Coronary artery (tissue), 2 donors: ENCODE results near the gene PRSS56.
A peak's percentile ranks its signal among the peaks of the same experiment; 100 is the strongest.

Source experiments
- DNase-seq: peaks from one replicate; pipeline ENCODE4 v3.0.0-alpha.2; 2017; ENCODE audit warnings: low spot score
- H3K27ac ChIP-seq, 2 donors: fragments of 200-600 bp; sonication (generic); one replicate each; pipeline ENCODE4 v1.5.1; 2016 to 2019
- H3K4me3 ChIP-seq: fragments of 200-600 bp; sonication (generic); 2 replicates; pipeline ENCODE4 v1.5.1; 2016; ENCODE audit warnings: mild to moderate bottlenecking, moderate library complexity
- CTCF ChIP-seq: fragments of 200-600 bp; sonication (generic); IDR thresholded peaks from one replicate; pipeline ENCODE4 v1.5.1; 2019; ENCODE audit warnings: antibody characterized with exemption

Gene PRSS56

GRCh38 chr2:232483923-232484627 is 36.1 kb upstream of the PRSS56 start:
- Histone ChIP-seq H3K4me3 (no peak overlapping the region), H3K27ac (no peak overlapping the region)
- no peak for TF ChIP-seq CTCF
- DNase-seq: no peak

GRCh38 chr2:232484628-232485347 is 35.4 kb upstream of the PRSS56 start:
- no peak for TF ChIP-seq CTCF
- H3K27ac ChIP-seq: no peak overlapping the region
- H3K4me3 ChIP-seq: no peak overlapping the region
- no peak for DNase-seq

GRCh38 chr2:232485348-232485756 is 34.8 kb upstream of the PRSS56 start:
- no peak for TF ChIP-seq CTCF
- H3K4me3 ChIP-seq: peak overlapping the region; percentile 17
- DNase-seq: no peak

GRCh38 chr2:232485757-232486557 is 34.2 kb upstream of the PRSS56 start:
- no peak for DNase-seq
- H3K27ac ChIP-seq: no peak overlapping the region
- H3K4me3 ChIP-seq: peak overlapping the region; percentile 17
- TF ChIP-seq CTCF: no peak

More at GRCh38 chr2:232485348-232485756, 34.8 kb upstream of the PRSS56 start:
- H3K27ac ChIP-seq: no peak overlapping the region

- no peak for TF ChIP-seq CTCF
- no peak for DNase-seq
- no peak overlapping the region for H3K27ac ChIP-seq
- H3K4me3 ChIP-seq: peak overlapping the region; percentile 45
These were observed 33.4 kb upstream of the PRSS56 start for GRCh38 chr2:232486558-232487384.

GRCh38 chr2:232487385-232488096 is 32.6 kb upstream of the PRSS56 start, which contains the start of gene ECEL1:
ECEL1 (minus strand) TSS chr2:232487834; CDS start chr2:232486653, 1,181 bp downstream.
- TF ChIP-seq CTCF: no peak
- Histone ChIP-seq H3K27ac (no peak within 1 kb of the TSS), H3K4me3 (peak within 1 kb of the TSS; percentile 45)
- no peak for DNase-seq
